NB4 (cell line): ENCODE results near the gene GALNS.

Experiments used
- POLR2A ChIP-seq: IDR thresholded peaks from 2 replicates; pipeline ENCODE4 v1.6.1; 2011; ENCODE audit warnings: mild to moderate bottlenecking; ENCODE audit not compliant: insufficient read length; ENCODE audit errors: extremely low read depth
- TF ChIP-seq, protein P1 (sequence below): IDR thresholded peaks from one replicate; pipeline ENCODE4 v1.5.1; 2012; ENCODE audit warnings: low read depth, low read length

DNA sequence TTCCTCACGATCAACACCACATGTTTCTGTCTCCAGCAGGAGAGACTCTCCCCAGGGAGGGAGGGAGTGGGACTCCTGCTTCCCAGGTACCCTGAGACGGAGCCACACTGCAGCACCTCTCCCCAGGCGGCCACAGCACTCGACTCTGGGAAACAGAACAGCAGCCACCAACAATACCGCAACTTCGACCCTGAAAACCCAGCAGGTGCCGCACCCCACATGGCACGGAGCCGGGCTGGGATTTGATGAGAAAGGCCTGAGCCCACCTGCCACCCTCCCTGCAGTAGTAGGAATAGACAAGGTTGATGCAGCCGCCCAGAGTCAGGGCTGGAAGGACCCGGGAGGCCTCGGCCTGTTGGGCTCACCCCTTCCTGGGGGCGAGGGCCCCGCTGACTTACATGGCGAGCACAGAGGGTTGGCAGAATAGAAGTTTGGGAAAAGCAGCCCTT is 14.4 kb downstream of the GALNS start:
- TF ChIP-seq POLR2A, result no peak
- TF ChIP-seq, protein P1, sequence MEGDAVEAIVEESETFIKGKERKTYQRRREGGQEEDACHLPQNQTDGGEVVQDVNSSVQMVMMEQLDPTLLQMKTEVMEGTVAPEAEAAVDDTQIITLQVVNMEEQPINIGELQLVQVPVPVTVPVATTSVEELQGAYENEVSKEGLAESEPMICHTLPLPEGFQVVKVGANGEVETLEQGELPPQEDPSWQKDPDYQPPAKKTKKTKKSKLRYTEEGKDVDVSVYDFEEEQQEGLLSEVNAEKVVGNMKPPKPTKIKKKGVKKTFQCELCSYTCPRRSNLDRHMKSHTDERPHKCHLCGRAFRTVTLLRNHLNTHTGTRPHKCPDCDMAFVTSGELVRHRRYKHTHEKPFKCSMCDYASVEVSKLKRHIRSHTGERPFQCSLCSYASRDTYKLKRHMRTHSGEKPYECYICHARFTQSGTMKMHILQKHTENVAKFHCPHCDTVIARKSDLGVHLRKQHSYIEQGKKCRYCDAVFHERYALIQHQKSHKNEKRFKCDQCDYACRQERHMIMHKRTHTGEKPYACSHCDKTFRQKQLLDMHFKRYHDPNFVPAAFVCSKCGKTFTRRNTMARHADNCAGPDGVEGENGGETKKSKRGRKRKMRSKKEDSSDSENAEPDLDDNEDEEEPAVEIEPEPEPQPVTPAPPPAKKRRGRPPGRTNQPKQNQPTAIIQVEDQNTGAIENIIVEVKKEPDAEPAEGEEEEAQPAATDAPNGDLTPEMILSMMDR, result no peak
